Thyroid gland (tissue), 4 donors: Measurements from ENCODE around the gene PANK1.

ENCODE experiments used
- POLR2A ChIP-seq, 2 donors: fragments of 450-650 bp; IDR thresholded peaks; one replicate each; pipeline ENCODE4 v1.6.1; 2017; ENCODE audit warnings: antibody characterized with exemption in 2 of 2, mild to moderate bottlenecking in 2 of 2, moderate library complexity in 1 of 2
- TF ChIP-seq, protein P1 (sequence below), 6 experiments: fragments of 200-600 bp in 3 of 6; fragments of 450-650 bp in 3 of 6; sonication (generic) in 3 of 6; IDR thresholded peaks; one replicate each; pipeline ENCODE4 v1.5.1; 2016 to 2019; ENCODE audit warnings: antibody characterized with exemption in 6 of 6, mild to moderate bottlenecking in 2 of 6, inconsistent platforms in 1 of 6, moderate library complexity in 1 of 6

GRCh38 chr10:89665302-89665701 lies 20.3 kb upstream of the PANK1 start:
- TF ChIP-seq, protein P1, sequence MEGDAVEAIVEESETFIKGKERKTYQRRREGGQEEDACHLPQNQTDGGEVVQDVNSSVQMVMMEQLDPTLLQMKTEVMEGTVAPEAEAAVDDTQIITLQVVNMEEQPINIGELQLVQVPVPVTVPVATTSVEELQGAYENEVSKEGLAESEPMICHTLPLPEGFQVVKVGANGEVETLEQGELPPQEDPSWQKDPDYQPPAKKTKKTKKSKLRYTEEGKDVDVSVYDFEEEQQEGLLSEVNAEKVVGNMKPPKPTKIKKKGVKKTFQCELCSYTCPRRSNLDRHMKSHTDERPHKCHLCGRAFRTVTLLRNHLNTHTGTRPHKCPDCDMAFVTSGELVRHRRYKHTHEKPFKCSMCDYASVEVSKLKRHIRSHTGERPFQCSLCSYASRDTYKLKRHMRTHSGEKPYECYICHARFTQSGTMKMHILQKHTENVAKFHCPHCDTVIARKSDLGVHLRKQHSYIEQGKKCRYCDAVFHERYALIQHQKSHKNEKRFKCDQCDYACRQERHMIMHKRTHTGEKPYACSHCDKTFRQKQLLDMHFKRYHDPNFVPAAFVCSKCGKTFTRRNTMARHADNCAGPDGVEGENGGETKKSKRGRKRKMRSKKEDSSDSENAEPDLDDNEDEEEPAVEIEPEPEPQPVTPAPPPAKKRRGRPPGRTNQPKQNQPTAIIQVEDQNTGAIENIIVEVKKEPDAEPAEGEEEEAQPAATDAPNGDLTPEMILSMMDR (IDR thresholded peaks at IDR 0.05), result no peak
- no peak for TF ChIP-seq POLR2A (IDR thresholded peaks at IDR 0.05)
